Activated naive CD4-positive, alpha-beta T cell treated with anti-CD3 and anti-CD28 coated beads, Interleukin-2, amount 50 U/mL, for 16 hours (primary cell): ENCODE data around the gene SATB2.

Experiments used
- DNase-seq: peaks from one replicate; pipeline ENCODE4 v3.0.0-alpha.2; 2020

The SATB2 gene

DNA sequence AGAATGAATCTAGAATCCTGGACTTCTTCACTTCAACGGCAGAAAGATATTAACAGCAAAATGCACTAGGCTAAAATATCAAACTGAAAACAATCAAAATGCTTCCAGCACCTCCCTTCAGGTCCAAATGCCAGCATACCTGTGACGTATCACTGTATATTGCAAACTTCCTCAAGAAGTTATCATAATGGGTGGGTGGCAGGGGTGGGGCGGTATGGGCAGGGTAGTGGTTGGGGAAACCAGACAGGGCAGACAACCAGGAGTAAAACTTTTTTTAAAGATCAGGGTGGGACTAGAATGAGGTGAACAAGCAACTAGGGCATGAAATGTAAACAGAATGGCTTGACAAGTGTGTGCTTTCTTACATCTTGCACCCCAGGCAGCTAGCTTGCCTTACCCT, 140.9 kb downstream of the SATB2 start:
- DNase-seq, result no peak

DNA sequence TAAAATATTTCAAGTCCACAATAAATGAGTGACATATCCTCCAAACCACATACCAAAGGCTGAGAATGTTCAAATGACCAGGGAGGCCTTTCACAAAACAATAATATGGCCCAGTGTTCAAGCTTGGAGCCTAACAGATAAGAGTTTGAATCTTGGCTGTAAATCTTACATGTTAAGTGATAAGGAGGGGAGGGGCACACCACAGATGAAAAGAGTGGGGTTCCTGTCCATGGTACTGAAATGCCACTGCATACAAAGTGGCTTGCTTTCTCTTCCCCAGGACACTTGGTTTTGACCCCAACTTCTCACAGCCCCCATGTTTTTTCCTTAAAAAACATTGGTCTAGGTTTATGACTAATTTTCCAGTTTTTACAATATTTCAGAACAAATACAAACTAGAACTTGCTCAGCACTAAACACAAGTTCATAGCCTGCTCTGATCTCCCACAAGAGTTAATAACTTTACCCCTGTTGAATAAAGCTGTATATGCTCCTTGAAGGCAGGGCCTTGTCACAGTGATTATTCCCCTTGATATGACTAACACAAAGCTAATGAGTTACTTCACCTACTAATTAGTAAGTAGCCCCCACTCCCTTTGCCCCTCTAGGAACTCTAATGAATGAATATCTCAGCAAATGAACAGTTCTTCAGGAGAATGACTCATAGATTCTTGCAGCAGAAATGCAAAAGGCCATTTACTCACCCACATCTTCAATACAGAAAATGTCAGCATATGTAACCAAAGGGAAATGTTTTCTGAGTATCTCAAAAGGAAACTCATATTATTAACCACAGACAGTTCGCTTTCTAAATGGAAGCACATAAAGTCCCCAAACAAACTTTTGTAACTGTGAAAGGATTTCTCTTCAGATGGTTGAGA, 142.2 kb downstream of the SATB2 start:
- DNase-seq, result no peak

DNA sequence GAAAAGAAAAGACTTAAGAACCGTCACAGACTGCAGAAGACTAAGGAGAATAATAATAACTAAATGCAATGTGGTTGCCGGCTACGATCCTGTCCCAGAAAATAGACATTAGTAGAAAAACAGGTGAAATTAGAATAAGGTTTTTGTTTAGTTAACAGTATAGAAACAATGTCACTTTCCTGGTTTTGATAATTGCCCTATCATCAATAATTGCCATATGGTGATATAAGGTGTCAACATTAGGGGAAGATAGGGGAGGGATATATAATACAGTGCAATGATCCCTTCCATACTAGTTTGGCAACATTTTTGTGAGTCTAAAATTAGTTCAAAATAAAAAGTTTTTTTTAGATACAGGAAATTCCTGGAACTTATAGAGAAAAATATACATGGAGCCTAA, 144.8 kb downstream of the SATB2 start:
- DNase-seq, result no peak

DNA sequence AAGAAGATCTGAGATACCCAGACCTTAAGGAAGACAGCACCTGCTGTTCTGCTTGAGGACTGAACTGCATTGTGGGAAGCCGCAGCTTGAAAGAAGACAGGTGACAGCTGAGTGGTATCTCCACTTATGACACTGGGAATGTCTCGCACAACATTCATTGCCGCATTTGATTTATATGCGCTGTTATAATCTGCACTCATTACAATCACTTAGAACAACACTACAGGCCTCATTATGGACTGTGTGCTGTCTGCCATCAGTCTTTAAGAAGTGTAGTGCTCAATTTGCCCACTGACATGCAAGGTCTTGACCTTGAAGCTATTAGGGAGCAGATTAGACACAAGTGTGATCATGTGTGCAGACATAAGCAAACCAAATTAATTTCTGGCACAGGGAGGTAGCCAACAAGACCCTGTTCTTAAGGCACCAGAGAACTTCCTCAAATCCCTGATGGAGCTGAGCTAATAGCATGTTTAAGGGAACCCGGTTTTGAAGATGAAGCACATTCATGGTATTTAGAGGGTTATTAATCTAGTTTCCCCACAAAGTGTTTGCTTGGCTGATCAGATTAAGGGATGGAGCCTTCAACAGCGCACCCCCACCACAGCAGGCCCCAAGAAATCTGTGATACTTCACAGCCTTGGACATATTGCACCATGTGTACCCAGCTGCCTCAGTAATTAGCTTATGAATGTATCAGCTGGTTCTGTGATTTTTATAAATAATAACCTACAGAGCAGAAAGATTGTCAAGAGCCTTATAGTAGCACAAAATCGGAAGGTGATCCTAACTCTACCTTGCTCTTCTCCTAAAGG, 146.8 kb downstream of the SATB2 start:
- no peak for DNase-seq

DNA sequence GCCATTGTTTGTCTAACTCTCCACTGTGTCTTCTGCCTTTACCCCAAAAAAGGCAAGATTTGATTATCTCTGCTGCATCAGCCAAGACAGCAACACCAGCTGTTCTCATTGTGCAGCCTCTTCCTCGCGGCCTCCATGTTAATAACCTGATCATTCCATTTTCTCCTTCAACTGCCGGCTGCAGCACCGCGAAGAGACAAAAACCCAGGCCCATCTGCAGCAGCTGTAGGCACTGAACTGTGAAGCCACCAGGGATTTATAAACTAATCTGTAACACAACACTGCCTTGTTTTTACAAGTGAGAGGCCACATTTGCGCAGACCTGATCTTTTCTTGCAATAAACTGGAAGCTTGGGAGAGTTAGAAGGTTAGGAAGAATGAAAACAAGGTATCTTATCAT, 147.8 kb downstream of the SATB2 start:
- no peak for DNase-seq

DNA sequence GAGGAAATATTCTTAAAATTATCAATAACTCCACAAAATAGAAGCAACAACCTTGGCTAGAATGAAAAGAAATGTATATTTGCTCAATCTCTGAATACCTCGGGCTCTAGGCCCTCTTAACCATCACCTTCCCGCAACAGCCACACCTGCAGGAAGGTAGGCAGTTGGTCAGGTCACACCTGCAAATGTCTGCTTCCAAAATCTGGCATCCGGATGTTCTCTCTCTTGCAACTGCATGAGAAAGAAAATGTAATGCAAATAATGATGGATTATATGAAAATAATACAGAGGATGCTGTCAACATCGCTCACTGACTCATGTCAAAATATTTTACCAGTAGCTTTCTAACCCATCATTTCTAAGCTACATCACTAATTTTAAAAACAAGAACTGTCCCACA, 148.3 kb downstream of the SATB2 start:
- no peak for DNase-seq

DNA sequence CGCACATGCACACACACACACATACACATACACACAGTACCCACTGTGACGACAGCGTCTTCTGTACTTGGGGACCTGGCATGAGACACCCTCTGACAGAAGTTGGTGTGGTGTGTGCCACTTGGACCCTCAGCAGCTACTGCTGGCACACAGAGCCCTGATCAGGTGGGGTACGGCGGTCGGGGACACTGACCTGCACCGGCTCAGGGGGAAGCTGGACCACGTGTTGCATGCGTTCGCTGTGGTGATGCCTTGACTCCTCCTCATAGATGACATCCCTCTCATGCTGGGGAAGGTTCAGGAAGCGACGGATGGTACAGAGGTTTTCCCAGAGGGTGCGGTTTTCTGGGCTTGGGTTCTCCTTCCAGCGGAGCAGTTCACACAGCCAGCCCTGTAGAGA, 149.2 kb downstream of the SATB2 start:
- DNase-seq, result no peak

DNA sequence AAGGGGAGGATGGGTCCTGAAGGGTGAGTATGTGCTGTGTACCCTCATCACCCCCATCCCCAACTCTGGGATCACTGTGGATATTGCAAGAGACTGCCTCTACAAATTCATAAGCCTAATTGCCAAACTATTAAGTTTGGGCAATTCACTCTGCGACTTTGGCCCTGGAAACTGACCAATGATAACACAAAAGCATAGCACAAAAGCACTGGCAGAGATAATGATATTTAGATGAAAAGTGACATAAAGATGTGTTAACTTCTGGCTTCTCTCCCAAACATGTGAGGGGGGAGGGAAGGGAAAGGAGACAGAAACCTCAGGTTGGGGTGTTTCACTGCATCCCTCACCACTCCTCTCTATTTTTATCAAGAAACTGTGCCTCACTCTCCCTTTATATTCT, 150.3 kb downstream of the SATB2 start:
- DNase-seq, result no peak

DNA sequence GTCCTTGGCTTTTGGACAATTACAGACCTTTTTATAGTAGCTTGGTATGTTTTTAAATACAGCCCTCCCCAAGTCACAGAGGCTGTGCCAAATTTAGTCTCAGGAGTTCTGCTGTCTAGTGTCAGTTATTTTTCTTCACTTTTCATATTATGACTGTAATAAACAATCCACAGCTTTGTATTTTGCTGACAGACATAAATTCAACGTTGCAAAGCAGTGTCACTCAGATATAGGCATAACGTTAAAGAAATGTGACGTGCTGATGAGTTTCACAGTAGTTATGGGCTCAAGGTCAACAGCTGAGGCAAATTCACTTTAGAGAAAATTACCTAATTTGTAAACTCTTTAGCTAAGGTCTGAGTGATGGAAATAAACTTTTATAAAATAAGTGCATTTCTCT, 151.6 kb downstream of the SATB2 start:
- no peak for DNase-seq

DNA sequence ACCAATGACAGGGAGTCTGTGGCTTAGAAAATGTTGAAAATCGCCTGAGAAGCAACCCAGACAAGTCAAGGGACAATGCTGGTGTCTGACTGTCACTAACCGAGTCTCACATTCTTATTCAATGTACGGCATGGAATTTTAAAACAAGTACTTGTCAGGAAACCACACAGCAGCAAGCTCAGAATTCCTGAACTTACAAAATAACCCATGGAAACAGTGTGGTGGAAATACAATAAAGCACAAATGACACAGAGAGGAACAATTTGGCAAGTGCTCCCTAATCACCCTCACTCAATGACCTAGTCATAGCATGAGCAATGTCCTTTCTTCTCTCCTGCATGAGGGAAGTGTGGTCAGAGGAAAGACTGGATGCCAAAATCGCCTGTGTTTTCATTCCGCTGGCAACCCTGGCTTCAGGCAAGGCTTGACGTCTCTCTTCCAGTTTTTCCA, 154.0 kb downstream of the SATB2 start:
- no peak for DNase-seq

DNA sequence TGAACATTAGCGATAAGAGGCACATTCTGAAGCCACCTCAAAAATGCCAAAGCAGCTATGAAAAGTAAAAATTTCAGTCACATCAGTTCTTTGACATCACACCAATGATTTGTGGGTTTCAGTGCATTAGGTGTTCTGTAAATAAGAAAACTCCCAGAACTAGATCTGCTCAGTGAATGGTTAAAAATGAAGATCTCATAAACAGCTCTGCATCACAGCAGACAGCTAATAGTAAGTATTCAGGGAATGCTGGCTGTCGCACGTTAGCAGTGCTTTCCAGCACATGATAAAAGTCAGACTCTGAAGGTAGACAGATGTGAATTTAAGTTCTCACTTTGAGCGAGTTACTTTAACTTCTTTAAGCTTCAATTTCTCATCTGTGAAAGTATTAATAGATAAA, 154.9 kb downstream of the SATB2 start:
- DNase-seq, result no peak

DNA sequence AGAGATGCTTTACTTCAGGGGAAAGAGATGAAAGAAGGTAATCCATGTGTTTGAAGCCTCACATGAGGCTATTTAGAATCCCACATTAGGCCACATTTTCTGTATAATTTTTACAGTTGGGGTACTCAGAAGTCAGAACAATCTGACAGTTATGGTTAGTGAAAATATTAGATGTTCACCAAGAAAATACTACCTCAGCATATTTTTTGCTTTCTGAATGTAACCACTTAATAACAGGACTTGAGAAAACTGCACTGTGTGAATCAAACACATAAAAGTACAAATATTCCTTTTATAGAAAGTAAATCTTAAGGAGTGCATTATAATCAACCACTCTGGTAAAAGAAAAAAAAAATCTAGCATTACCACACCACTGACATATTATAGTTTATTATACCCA, 169.3 kb downstream of the SATB2 start:
- no peak for DNase-seq

DNA sequence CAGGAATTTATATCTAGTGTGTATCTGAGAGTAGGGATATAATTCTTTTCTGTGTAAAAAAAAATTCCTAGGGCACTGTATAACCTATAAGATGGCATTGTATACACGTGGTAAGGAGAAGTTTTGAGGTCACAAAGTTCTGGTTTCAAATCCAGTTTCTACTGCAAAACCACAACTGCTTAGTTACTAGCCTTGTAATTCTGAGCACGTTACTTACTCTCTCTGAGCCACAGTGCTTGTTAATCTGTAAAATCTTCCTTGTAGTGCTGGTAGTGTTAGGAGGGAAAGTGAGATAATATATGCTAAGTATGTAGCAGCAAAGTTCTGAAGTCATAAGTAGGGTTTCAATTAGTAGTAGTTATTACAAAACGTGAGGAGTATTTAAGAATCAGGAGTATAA, 175.4 kb downstream of the SATB2 start:
- DNase-seq, result no peak

DNA sequence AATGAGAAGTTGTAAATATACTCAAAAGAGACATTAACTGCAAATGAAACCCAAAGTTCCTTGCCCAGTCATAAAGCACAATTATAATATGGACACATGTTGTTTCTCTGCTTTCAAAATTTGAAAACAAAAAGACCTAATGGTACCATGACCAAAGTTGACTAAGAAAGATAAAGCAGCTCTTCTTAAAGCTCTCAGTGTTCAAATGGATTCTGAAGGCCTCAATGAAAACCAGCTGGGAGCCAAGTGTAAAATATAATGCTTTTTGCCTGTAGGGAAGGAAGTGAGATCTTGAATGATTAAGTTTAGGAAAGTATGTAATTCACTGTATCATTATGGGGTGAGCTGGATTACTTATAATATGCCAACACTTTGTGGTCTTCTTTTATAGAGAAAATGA, 178.6 kb downstream of the SATB2 start:
- no peak for DNase-seq

DNA sequence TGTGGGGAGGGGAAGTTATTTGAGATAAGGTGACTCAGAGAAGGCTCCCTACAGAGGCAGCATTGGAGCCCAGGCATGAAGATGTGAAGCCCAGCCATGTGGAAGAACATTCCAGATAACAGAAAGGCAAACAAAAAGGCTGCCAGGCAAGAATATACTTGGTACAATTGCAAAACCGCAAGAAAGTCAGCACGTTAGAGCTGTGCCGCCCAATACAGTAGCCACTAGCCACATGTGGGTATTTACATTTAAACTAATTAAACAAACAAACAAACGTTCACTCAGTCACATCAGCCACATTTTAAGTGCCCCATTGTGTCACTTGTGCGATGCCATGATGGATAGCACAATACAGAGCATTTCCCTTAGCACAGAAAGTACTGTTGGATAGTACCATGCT, 179.6 kb downstream of the SATB2 start:
- DNase-seq, result no peak

DNA sequence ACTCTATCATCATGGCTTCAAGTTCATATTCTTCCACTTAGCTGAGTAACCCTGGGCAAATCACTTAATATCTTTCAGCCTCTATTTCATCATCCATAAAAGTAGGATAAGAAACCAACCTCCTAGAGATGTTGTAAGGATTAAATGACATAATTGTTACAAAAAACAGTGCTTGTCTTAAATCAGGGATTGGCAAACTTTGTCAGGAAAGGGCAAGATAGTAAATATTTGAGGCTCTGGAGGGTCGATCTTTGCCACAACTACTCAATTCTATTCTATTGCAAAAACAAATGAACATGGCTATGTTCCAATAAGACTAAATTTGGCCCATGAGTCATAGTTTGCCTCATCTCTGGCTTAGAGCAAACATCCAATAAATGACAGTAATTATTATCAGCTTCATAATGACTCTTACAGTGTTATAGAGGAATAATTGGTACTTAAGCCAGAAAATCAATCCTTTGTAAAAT, 184.7 kb downstream of the SATB2 start:
- DNase-seq, result no peak

DNA sequence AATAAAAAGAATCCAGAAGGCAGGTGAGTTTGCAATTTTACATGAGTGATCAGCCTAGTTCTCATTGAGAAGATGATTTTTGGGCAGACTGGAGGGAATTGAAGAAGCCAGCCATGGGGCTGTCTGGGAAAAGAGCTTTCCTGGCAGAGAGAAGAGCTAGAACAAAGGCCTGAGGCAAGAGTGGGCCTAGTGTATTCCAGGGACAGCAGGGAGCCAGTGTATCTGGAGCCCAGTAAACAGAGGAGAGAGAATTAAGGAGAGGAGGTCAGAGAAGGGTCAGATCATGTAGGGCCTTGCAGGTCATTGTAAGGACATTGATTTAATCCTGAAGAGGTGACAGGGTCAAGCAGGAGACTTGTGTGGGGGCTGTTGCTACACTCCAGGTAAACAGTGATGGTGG, 195.8 kb downstream of the SATB2 start:
- no peak for DNase-seq

DNA sequence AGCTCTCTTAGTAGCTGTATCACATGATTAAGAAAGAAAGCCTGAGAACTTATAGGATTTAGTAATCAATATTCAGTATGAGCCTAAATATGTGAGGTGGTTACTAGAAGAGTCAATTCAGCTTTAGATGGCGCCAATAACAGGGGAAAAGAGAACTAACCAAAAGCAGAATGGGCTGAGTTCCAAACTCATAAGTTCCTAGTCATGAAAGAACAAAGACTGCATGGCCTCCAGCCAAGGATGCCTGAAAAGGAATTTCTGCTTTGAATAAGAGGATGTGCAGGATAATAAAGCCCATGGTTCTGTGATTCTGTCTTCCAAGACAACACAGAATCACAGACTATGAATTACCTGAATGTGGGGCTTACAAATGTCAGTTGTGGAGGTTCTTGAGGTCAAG, 196.5 kb downstream of the SATB2 start:
- DNase-seq, result no peak

DNA sequence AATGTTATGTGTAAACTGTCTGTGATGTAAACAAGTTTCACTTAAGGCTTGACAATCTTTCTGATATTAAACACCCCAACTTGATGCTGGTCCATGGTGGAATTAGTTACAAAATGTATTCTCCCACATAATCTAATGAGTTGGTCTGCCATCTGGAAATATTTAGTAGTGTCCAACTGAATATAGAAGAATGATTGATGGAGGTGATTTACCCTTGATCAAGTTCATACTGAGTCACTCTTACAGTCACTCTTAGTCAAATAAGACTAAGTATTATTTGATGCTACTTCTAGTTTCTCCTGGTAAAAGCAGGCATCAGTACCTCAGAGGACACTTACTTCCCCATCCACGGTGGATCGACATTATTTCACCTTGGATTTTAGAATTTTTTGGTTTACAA, 198.1 kb downstream of the SATB2 start:
- no peak for DNase-seq

DNA sequence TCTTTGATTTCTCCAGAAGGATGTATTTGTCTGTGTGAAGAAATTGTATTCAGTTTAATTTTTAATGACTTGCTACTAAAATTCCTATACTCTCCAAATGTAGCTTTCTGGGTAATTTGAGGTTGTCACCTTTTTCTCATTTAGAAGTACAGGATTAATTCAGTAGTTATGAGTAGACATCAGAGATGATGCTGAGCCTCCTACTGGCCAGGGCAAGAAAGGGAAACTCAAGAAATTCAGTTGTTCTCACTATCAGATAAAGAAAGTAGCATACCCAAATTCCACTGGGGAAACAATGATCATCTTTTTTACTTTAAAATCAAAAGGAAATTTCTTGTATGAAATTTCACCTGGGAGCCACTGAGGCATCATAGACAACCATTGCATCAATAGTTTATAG, 199.4 kb downstream of the SATB2 start:
- DNase-seq, result no peak

DNA sequence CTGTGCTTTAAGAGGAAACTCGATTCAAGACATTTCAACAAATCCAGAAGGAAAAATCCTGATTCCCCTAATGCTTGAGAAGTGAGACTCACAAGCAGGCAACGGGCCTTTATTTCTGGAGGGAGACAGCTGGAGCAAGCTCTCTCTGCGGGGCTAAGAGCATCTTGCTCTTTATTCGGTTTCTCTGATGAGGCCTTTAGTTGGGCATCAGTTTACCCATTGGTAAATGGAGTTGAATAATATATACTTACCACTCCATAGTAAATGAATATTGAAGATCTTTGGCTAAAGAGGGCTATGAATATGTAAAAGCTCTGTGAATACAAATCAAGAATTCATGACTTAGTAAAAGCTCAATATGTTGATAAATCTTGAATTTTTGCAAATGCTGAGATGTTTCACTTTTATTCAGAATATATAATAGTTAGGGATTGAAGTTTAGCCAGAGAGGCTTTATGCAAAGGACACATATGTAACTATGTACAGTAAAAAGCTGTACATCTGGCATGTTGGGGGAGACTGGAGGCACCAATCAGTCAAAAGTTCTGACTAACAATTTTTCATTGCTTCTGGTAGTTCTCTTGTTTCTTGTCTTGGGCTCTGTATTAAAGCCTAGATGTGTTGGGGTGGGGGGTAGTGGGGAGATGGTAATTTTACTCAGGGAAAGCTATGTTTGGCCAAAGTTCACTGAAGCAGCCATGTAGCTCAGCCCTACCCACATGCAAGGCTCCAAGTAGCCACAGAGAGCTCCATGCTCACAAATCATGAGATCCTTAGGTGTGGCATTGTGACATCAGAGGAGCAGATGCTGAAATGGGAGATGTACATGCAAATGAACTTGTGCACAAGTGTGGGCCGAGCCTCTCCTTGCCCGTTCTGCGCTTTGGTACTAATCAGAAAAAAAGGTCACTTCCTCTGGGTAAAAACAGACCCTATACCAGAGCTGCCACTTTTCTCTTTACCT, 200.2 kb downstream of the SATB2 start:
- no peak for DNase-seq

DNA sequence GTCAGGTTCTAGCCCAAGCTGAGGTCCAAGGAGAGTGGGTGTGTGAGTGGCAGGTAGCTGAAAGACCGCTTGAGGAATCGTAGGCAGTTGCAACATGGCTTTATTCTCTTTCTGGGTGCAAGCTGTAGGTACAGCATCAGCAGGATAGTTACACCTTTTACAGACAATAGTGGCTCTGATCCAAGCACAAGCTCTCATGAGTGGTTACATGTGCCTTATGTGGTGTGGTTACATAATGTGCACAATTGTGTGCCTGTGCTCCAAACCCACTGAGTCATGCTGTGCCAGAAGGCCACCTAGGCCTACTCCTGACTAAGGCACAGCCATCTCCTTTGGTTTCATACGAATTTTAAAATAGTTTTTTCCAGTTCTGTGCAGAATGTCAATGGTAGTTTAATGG, 227.6 kb downstream of the SATB2 start:
- no peak for DNase-seq
